Activated CD4-positive, alpha-beta T cell treated with anti-CD3 and anti-CD28 coated beads, Interleukin-2, amount 50 U/mL, for 1 hour (primary cell): ENCODE data around the gene RFTN1.
"Not testable (repeated sequence)": the region's sequence is repeated elsewhere in the genome, so short reads cannot be mapped to it uniquely, and the experiment has no call there.

Source experiments
- DNase-seq: peaks from one replicate; pipeline ENCODE4 v3.0.0-alpha.2; 2020

RFTN1 gene

DNA sequence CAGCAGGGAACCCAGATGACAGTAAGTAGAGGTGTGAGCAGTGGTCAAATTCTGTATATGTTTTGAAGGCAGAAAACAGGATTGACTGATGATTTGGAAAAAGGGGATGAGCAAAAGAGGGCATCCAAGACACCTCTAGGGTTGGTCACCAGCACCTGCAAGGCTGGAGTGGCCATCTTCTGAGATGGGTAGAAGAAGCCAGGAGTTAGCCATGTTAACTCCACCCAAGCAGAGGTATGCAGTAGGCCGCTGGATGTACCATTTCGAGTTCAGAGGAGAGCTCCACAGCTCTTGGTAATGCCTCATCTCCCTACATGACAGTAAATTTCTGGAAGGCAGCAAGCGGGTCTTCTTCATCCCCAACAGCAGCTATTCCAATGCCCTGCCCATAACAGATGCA, 7.0 kb downstream of the RFTN1 start:
- DNase-seq, result no peak

DNA sequence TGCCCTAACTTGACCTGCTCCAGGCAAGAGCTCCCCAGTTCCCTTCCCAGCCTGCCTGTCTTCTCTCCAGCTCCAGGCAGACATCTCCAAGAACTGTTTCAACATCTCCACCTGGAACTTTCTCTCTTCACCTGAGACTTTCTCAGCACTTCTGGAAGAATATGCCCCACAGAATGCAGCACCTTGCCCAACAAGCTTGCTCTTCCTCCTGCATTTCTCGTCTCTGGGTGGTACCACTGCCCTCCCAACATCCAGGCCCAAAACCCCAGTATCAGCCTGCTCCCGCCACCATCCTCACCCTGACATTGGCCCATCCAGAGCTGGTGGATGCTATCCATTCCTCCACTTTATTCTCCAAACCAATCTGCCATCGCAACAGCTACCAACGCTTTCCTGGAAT, 8.8 kb downstream of the RFTN1 start:
- no peak for DNase-seq

DNA sequence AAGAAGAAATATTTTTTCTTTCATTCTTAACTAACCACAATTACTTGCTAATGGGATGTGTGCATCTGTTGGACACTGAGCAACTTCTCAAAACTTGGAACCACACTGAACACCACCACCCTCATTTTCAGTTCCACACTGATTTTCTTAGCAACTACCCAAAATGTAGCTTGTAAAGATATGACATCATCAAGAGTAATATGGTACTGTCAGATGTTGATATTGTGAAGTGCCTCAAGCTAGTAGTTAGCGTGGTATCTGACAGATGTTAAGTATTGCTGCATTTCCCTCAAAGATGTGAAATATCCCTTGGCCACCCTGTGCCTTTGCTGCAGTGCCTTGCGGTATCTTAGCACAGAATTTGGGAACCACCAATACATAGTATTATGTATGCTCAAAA, 9.3 kb downstream of the RFTN1 start:
- no peak for DNase-seq

DNA sequence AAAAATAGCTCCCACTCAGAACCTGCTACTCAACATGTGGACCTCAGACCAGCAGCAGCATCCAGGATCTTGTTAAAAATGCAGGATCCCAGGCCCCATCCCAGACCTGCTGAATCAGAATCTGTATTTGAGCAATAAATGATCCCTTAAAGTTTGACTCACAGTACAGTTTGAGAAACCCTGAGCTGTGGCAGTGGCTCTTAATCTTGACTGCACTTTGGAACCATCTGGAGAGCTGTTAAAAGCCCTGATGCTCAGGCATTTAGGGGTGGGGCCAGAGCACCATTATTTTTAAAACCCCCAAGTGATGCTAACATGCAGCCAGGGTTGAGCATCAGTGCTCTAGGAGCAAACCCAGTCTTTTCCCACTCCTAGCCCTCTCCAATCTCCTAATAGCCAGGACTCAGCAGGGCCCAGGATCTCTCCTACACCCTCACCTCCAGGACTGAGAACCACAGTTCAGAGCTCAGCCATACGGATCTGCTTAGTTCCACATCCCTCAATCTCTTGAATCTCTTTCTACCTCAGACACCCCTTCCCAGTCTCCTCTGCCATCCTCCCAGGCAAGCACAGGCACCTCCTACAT, 10.2 kb downstream of the RFTN1 start:
- no peak for DNase-seq

DNA sequence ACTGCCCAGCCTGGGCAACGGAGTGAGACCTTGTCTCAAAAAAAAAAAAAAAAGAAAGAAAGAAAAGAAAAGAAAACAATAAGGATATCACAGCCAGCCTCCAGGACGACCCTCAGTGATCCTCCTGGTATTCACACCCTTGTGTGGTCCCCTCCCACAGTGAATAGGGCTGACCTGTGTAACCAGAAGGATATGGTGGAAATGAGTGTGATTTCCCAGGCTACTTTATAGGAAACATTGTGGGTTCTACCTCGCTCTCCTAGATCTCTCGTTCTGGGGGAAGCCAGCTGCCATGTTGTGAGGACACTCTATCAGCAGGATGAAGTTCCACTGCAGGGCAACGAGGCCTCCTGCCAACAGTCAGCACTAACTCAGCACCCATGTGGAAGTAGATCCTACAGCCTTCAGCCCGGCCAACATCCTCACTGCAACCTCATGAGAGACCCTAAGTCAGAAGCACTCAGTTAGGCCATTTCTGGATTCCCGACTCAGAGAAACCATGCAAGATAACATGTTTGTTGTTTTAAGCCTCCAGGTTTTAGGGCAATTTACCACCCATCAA, 11.1 kb downstream of the RFTN1 start:
- no peak for DNase-seq

DNA sequence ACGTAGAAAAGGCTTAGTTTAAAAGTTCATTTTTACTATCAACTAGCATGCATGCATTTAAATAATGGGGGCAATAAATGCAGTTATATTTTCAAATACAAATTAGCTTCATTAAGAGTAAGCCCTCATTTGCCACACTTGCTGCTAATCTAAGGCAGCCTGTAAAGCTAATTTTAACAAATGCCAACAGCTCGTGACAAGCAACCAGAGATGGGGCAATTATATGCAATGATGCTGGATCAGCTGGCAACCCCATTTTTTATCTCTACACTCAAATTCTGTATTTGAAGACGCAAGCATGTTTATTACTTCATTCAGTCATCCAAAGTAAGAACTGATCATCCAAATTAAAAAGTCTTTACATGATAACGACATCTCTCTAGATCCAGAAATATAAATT, 12.1 kb downstream of the RFTN1 start:
- DNase-seq, result no peak

DNA sequence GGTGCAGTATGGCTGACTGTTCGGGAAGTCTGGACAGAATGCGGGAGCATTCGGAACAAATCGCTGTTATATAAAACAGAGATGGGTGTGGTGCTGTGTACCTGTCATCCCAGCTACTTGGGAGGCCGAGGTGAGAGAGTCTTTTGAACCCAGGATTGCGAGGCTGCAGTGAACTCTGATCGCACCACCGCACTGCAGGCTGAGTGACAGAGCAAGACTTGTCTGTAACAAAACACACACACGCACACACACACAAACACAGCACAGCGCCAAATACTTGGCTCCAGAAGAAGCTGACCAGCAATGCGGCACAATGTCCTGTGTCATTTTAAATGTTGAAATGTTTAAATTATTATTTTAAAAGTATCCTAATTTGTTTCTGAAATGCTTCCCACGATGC, 12.6 kb downstream of the RFTN1 start:
- DNase-seq, result no peak

DNA sequence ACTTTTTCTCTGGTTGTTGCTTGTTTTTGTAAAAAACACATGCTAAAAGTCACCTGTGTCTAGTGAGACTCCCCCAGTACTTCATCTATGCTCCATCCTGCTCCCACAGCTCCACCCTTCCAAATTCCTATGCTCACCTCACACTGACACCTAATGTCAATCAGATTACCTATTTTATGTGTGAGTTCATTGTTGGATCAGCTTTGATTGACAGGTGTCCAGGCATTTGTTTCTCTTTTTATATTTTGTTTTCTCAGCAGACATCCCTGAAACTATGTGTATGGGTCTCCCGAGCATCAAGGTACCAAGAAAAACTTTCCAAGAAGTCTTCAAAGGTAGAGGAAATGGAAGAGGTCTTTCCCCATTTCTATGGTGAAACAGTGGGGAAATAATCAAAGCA, 13.4 kb downstream of the RFTN1 start:
- DNase-seq, result no peak

DNA sequence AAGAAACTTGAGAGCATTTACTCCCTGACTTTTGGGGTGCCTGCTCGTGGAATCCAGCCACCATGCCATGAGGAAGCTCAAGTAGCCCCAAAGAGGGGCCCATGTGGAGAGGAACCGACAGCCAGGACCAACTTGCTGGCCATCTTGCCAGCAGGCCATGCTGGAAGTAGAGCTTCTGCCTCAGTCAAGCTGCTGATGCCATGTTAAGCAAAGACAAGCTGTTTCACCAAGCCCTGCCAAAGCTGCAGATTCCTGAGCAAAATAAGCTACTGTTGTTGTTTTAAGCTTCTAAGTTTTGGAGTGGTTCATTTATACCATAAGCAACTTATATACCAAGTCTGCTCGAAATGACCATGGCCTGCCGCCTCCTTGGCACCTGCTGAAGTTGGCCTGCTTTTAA, 14.1 kb downstream of the RFTN1 start:
- no peak for DNase-seq

DNA sequence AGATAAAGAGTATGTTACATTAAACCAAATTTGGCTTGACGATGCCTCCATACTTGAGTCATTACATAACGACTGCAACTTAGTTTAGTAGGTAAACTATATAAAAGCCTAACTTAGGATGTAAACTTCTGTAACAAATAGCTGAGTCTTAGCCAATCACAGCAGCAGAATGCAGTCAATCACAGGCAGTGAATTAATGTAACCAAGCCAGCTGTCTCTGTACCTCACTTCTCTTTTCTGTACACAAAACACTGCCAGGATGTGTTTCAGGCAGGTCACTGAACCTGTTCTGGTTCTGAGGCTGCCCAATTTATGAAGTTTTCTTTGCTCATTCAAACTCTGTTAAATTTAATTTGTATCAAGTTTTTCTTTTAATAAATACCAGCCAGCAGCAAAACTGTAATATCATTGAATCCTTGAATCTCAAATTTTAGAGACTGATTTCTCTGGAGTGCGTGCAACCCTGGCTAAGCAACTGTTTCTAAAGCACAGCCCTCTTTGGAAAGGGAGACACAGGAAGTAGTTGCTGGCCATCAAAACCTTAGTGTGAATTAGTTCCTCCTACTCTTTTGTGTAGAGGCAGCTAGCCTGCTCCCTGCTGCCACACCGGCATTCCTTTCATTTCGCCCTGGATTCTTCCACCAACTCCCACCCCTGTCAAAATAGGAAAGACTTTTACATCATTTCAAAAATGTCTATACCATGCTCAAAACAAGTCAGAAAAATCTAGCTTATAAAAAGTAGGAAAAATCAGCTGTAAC, 15.2 kb downstream of the RFTN1 start:
- DNase-seq, result no peak

DNA sequence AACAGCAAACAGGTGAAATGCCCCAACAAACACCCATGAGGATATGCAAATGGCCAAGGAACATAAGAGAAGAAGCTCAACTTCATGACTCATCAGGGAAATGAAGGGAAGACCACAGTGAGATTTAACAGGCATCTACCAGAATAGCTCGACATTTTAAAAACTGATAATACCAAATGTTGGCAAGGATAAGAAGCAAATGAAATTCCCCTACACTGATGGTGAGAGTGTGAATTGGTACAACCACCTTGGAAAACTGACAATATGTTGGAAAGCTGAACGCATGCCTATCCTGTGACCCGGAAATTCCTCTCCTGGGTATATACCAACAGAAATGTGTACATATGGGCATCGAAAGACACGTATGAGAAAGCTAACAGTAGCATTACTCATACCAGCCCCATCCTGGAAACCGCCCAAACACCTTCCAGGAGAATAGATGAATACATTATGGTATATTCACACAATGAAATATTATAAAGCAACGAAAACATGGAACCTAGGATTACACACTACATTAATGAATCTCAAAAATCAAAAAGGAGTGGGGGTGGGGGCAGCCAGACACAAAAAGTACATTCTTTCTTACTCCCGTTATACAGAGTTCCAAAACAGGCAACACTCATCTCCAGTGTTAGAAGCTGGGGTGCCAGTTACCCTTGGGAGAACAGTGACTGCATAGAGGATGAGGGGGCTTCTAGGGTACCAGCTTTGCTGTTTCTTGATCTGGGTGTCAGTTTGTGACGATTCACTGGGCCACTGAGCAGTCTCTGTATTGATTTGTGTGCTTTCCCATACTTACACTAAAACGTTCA, 16.9 kb downstream of the RFTN1 start:
- DNase-seq, result no peak

DNA sequence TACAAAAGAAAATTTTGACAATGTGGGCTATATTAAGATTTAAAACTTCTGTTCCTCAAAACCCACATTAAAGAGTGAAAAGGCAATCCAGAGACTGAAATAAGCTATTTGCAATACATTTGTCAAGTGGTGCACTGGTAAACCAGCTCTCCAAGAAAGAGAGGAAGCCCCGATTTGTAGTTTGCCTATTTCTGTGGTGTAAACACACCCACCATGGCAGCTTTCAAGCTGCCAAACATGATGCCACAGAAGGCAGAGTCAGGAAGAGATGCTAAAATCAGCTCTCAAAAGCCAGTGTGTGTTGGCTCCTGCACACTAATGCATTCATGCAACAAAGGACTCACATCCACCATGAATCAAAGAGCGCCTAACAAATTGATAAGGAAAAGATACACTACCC, 17.5 kb downstream of the RFTN1 start:
- no peak for DNase-seq

DNA sequence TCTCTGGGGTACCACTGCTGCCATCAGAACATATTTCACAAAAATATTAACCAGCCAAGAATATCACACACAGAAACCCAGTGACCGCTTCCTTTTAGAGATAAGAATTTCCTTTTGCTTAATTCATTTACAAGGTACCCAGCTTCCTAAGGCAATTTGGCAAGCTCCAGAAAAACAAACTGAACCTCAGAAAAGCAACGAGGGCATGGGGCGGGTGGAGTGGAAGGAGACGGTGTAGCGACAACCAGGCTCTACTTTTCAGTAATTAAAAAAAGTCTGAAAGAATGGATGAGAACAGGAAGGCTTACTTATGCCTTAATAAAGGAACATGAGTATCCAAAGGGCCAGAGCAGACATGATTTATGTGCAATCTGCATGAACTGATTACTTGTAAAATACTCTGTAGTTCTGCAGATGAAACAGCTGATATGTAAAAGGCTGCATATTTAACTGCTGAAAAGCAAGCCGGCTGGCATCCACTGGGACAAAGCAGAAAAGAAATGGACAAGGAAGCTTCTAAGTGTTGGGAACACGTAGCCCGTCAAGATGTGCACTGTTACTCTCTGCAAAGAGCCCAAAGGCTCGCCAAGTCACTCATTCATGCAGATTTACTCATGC, 18.6 kb downstream of the RFTN1 start:
- no peak for DNase-seq

DNA sequence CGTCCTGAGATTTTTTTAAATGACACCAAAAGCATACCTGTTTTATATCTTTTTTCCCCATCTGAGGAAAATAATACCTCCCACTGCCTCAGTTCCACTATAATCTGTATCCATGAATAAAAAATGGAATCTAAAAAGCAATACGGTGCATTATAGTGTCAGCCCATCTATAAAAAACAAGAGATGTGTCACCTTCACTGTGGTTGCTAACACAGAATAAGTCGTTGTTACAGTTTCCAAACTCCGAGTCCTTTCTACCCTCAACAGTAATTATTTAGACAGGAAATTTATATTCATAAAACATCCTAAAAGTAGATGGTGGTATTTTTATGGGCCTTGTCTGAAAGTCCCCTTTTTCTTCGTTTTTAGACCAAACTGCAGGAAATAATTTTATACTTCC, 19.4 kb downstream of the RFTN1 start:
- no peak for DNase-seq

DNA sequence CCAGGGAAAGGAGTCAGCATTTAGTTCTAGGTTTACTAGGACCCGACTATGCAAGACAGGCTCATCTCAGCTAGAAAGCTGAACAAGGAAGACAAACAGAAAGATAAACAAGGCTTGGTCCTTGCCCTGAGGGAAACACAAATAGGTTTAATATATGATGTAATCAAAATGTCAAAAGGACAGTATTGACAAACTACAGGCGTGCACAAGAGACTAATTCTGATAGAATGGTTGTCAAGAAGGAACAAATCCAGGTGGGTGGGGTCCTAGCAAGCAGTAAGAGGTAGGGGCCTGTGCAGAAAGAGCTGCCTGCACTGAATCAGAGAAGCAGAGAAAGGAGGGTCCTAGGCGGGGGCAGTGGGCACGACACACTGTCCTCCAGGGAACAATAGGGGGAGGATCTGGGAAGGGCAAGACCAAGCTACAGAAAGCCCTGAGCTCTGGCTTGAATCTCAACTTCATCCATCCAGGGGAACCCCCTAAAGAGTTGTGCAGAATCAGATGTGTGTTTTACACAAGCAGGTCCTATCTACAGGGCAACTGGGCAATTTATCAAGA, 23.4 kb downstream of the RFTN1 start:
- no peak for DNase-seq

DNA sequence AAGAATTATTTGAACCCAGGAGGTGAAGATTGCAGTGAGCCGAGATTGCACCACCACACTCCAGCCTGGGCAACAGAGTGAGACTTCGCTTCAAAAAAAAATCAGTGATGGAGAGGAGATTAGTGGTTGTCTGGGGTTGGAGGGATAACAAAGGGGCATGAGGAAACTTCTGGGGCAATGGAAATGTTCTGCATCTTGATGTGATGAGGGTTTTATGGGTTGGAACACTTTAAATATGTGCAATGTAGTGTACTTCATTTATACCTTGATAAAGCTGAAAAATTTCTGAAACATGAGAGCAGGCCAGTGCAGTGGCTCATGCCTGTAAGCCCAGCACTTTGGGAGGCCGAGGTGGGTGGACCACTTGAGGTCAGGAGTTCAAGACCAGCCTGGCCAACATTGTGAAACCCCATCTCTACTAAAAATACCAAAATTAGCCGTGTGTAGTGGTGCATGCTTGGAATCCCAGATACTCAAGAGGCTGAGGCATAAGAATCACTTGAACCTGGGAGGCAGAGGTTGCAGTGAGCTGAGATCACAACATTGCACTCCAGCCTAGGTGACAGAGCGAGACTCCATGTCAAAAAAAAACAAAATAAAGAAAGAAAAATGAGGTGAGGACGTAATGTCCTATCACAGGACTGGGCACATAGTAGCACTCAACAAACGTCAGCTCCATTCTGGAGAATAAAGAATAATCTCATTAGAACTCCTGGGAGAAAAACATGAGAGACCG, 24.0 kb downstream of the RFTN1 start:
- not testable (repeated sequence) for DNase-seq

DNA sequence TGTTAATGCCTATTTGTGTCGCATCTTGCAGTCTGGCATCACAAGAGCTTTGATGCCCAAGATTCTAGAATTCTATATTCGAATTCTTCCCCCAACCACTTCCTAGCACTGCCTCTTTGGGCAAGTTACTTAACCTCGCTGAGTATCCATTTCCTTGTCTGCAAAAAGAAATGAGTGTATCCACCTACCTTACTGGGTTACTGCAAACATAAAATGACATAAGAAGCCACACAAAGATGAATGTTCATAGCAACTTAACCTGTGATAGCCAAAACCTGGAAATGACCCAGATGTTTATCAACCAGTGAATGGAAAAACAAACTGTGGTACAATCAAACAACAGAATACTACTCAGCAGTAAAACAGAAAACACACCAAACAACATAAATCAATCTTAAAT, 24.9 kb downstream of the RFTN1 start:
- DNase-seq, result no peak

DNA sequence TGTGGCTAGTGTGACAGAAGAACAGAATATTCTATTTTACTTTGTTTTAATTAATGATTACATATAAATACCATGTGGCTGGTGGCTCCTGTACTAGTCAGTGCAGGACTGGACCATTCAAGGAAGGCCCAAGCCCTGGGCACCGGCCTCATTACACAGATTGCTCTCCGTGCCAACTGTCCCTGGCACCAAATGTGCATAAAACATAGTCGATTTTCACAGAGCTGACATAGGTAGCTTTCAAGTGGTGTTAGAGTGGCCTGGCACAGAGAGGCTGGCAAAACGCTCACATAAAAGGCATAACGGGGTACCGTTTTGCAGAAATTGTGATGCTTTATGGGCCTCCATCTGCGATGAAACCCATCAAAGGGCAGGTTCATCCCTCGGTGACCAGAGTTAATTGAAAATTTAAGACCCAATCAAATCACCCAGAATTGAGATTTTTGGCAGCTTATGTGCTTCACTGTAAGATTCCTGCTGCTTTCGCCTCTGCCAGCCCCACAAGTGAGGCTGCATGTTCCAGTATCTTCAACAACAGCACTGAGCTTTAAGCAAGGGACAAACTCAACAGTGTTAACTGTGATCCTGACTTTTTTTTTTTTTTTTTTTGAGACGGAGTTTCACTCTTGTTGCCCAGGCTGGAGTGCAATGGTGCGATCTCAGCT, 25.9 kb downstream of the RFTN1 start:
- no peak for DNase-seq

DNA sequence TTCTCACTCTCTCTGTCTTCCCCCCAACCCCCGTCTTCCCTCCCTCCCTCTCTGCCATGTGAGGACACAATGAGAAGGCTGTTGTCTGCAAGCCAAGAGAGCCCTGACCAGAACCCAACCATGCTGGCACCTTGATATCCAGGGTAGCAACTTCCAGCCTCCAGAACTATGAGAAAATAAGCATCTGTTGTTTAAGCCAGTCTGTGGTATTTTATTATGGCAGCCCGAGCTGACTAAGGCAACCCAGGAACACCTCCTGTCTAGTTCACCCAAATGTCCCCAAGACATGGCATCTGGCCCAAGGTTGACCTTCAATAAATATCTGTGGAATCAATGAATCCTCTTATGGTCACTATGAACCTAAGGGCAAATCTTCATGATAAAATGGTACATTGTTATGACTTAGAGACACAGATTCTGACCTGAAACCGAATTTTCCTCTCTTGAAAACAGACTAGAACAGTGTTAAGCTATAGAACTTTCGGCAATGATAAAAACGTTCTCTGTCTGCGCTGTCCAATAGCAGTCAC, 26.5 kb downstream of the RFTN1 start:
- no peak for DNase-seq

DNA sequence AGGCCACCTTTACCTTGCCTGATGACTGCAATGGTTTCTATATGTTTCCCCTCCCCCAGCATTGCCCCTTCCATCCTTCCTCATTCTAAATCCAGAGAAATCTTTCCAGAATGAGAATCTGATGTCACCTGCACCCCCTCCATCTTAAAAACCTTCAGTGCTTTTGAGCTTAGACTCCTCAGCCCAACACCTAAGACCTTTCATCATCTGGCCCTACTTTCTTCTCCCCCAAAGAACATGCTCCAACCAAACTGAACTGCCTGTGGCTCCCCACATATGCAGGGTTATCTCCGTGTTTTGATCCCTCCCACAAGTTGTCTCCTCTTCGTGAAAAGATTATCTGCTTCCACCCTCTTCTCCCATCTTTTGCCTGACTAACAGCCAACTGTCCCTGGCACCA, 27.3 kb downstream of the RFTN1 start:
- DNase-seq, result no peak

DNA sequence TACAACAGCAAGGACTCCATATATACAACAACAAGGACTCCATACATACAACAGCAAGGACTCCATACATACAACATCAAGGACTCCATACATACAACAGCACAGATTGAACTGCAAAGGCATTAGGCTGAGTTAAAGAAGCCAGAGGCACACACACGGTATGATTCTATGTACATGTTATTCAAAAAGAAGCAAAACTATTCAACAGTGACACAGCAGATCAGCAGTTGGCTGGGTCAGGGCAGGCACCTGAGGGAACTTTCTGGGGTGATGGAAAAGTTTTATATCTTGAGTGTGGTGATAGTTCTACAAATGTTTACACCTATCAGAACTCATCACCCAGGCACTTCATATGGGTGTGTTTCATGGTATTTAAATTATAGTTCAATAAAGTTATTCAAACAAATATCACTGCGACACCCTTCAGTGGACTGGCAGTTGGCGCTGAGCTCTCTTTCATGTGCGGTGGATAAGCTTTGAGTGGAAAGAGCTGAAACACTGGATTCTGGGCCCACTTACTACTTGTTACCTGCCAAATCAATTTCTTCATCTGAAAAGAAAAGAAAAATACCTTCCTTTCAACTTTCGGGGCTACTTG, 28.0 kb downstream of the RFTN1 start:
- DNase-seq, result no peak
